Effector memory CD8-positive, alpha-beta T cell (primary cell): Measurements from ENCODE around the gene MBOAT2.
"Not testable (repeated sequence)": the region's sequence is repeated elsewhere in the genome, so short reads cannot be mapped to it uniquely, and the experiment has no call there.

Experiments used
- ATAC-seq: fragments of 150-1000 bp; cut with Tn5 transposase; replicated peaks from 2 replicates; pipeline ENCODE4 v1.10.0; 2021; ENCODE audit warnings: mild to moderate bottlenecking, moderate library complexity
- DNase-seq, 3 experiments: peaks; one replicate each; pipeline ENCODE4 v3.0.0; 2021
- H3K27ac Mint-ChIP-seq, 2 donors: one replicate each; pipeline ENCODE4 v1.8.0; 2022; ENCODE audit warnings: mild to moderate bottlenecking in 2 of 2, mixed read lengths in 2 of 2, moderate library complexity in 2 of 2
- H3K27me3 Mint-ChIP-seq, 2 donors: one replicate each; pipeline ENCODE4 v1.8.0; 2022; ENCODE audit warnings: mixed read lengths in 2 of 2
- H3K36me3 Mint-ChIP-seq: one replicate; pipeline ENCODE4 v1.8.0; 2022; ENCODE audit warnings: mild to moderate bottlenecking, moderate library complexity, mixed read lengths; ENCODE audit not compliant: insufficient read depth
- H3K4me1 Mint-ChIP-seq, 2 donors: one replicate each; pipeline ENCODE4 v1.8.0; 2022; ENCODE audit warnings: low read depth in 2 of 2, mixed read lengths in 2 of 2
- H3K4me3 Mint-ChIP-seq, 2 donors: one replicate each; pipeline ENCODE4 v1.8.0; 2022; ENCODE audit warnings: mild to moderate bottlenecking in 2 of 2, mixed read lengths in 2 of 2, moderate library complexity in 2 of 2
- H3K9me3 Mint-ChIP-seq, 2 donors: one replicate each; pipeline ENCODE4 v1.8.0; 2022; ENCODE audit warnings: mixed read lengths in 2 of 2

Gene MBOAT2

DNA sequence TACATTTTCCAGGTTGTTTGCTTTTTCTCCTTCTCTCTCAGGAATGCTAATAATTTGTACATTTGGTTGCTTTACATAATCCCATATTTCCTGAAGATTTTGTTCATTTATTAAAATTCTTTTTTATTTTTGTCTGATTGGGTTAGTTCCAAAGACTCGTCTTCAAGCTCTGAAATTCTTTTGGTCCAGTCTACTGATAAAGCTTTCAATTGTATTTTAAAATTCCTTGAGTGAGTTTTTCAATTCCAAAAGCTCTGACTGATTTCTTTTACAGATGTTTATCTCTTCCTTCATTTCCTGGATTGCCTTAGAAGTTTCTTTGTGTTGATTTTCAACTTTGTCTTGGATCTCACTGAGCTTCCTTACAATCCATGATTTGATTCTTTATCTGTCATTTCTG, 50.0 kb downstream of the MBOAT2 start:
- peaks cover 46 to 68% of the 10 kb centered on the region in 2 donors for H3K27me3 Mint-ChIP-seq
- no peak overlapping the region for H3K4me3 Mint-ChIP-seq

DNA sequence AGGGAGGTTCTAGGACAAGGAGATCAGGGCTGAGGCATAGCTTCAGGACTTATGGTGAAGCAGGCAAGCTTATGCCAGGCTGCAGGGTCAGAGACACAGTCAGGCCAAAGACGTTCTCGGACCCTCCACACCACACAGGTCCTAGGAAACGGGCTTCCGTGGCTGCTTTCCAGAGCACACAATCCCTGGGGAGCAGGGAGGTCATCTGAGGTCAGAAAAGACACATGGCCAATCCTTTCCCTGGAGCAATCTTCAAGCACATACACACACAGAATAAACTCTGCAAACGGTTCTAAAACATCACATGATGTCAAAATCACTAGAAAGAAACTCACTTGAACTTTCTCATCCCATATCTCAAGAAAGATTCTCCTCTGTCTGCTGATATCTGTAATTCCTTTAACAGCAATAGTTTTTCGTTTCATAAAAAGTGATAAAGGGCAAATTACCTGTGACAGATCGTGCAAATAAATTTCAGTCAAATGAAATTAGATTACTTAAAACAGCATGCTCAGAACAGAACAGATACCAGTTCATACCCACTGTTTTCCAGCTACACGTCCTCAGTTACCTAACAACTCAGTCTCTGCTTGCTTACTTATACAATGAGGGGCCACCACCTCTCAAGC, 63.9 kb downstream of the MBOAT2 start:
- Mint-ChIP-seq H3K27me3 (peaks cover 0 to 14% of the 10 kb centered on the region in 2 donors), H3K36me3 (no peaks in the 10 kb centered on the region), H3K9me3 (no peaks in the 10 kb centered on the region), H3K27ac (no peak overlapping the region), H3K4me3 (no peak overlapping the region), H3K4me1 (no peaks in the 10 kb centered on the region)
- DNase-seq (no peak), ATAC-seq (no peak)

More for the DNA sequence above, 50.0 kb downstream of the MBOAT2 start:
- H3K36me3 Mint-ChIP-seq: no peaks in the 10 kb centered on the region
- peaks cover 9 to 27% of the 10 kb centered on the region in 2 donors for H3K9me3 Mint-ChIP-seq
- no peak for ATAC-seq
- no peak overlapping the region for H3K27ac Mint-ChIP-seq
- no peaks in the 10 kb centered on the region for H3K4me1 Mint-ChIP-seq
- DNase-seq: no peak

DNA sequence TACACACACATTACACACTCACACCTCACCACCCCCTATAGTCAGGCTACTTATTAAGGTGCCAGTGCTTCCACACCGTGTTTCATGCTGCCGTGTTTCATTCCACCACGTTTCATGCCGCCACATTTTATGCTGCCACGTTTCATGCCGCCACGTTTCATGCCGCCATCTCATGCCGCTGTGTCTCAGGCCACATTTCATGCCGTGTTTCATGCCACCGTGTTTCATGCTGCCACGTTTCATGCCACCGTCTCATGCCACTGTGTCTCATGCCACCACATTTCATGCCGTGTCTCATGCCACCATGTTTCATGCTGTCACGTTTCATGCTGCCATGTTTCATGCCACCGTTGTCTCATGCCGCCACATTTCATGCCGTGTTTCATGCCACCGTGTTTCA, 65.1 kb downstream of the MBOAT2 start:
- ATAC-seq (no peak), DNase-seq (no peak)
- no peaks in the 10 kb centered on the region for H3K9me3 Mint-ChIP-seq
- H3K36me3 Mint-ChIP-seq: no peaks in the 10 kb centered on the region
- H3K4me1 Mint-ChIP-seq: no peaks in the 10 kb centered on the region
- no peak overlapping the region for H3K4me3 Mint-ChIP-seq
- peaks cover 0 to 14% of the 10 kb centered on the region in 2 donors for H3K27me3 Mint-ChIP-seq
- no peak overlapping the region for H3K27ac Mint-ChIP-seq

DNA sequence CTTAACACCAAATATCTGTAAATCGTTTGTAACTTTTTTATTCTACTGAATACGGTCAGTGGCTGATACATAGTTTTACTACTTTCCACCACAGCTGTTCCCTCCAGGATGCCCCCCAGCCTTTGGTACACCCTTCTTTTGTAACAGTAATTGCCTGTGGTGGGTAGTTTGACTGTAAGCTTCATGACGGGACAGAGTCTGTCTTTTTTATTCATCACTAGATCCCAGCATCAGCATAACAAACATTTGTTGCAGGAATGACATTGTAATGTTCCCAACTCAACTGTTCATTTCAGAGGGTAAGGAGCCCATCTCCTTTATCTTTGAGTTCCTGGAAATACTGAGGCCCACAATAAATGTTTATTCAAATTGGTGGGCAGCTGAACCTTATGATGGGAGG, 67.5 kb downstream of the MBOAT2 start:
- no peak overlapping the region for H3K27ac Mint-ChIP-seq
- no peaks in the 10 kb centered on the region for H3K4me1 Mint-ChIP-seq
- H3K4me3 Mint-ChIP-seq: no peak overlapping the region
- ATAC-seq (no peak), DNase-seq (no peak)
- peaks cover 10 to 23% of the 10 kb centered on the region in 2 donors for H3K27me3 Mint-ChIP-seq
- H3K36me3 Mint-ChIP-seq: no peaks in the 10 kb centered on the region
- no peaks in the 10 kb centered on the region for H3K9me3 Mint-ChIP-seq

DNA sequence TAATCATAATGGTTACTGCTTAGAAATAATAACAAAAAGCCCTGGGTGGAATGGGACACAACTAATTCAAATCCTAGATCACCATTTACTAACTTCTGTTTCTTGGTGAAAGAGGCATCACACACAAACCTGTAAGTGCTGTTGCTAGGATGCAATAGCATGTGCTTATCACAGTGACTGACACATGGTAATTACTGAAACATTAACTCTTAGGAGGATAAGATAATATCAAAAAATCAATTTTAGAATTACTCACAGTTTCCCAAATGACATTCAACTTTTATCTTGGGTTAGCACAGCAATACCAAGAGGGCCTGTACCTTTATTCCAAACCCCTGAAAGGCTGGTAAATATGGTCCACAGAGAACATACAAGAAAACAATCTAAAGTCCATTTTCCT, 69.1 kb downstream of the MBOAT2 start:
- Mint-ChIP-seq H3K36me3 (no peaks in the 10 kb centered on the region), H3K4me1 (no peaks in the 10 kb centered on the region), H3K27me3 (peaks cover 25 to 32% of the 10 kb centered on the region in 2 donors), H3K9me3 (no peaks in the 10 kb centered on the region), H3K4me3 (no peak overlapping the region), H3K27ac (no peak overlapping the region)
- DNase-seq (no peak), ATAC-seq (no peak)

DNA sequence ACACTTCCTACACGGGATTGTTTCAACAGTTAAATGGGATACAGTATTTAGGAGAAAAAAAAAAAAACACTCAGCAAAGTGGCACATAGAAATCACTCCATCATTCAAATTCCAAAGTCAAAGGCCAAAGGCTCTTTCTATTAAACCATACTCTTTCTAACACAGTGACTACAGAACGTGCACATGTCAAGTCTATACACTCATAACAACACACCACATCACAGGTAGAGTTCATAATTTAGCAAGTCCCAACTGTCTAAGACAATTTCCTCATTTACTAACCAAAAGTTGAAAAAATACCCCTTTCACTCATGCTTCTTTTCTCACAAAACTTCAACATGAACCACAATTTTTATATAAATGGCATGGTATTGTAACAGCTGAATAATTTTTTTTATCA, 70.8 kb downstream of the MBOAT2 start:
- Mint-ChIP-seq H3K4me3 (no peak overlapping the region), H3K4me1 (no peaks in the 10 kb centered on the region), H3K27me3 (peaks cover 32 to 37% of the 10 kb centered on the region in 2 donors), H3K36me3 (no peaks in the 10 kb centered on the region), H3K9me3 (no peaks in the 10 kb centered on the region), H3K27ac (no peak overlapping the region)
- DNase-seq (no peak), ATAC-seq (no peak)

DNA sequence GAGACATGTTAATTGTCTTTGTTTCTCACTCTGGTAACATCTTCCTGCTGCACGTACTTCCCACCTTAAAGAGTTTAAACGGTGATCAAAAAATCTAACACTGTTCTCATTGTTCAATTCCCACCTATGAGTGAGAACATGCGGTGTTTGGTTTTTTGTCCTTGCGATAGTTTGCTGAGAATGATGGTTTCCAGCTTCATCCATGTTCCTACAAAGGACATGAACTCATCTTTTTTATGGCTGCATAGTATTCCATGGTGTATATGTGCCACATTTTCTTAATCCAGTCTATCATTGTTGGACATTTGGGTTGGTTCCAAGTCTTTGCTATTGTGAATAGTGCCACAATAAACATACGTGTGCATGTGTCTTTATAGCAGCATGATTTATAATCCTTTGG, 73.3 kb downstream of the MBOAT2 start:
- DNase-seq, H3K36me3 Mint-ChIP-seq, H3K9me3 Mint-ChIP-seq: not testable (repeated sequence)

DNA sequence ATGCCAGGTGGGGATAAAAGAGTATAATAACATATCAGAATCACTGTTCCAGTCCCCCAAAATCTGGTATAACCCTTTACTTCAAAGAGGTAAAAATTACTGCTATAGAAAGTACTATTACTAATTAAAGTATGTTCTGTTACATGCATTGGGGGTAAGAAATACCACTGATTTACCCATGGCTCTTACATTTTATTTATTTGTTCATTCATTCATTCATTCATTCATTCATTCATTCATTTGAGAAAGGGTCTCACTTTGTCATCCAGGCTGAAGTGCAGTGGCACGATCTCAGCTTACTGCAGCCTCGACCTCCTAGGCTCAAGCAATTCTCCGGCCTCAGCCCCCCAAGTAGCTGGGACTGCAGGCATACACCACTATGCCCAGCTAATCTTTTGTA, 74.4 kb downstream of the MBOAT2 start:
- Mint-ChIP-seq H3K27me3 (peaks cover 48 to 55% of the 10 kb centered on the region in 2 donors), H3K36me3 (no peaks in the 10 kb centered on the region), H3K4me1 (no peaks in the 10 kb centered on the region), H3K27ac (no peak overlapping the region), H3K4me3 (no peak overlapping the region), H3K9me3 (no peaks in the 10 kb centered on the region)
- ATAC-seq (no peak), DNase-seq (no peak)

More for the DNA sequence above, 73.3 kb downstream of the MBOAT2 start:
- not testable (repeated sequence) for H3K4me3 Mint-ChIP-seq, H3K27ac Mint-ChIP-seq, ATAC-seq, H3K4me1 Mint-ChIP-seq
- peaks cover 48 to 55% of the 10 kb centered on the region in 2 donors for H3K27me3 Mint-ChIP-seq

DNA sequence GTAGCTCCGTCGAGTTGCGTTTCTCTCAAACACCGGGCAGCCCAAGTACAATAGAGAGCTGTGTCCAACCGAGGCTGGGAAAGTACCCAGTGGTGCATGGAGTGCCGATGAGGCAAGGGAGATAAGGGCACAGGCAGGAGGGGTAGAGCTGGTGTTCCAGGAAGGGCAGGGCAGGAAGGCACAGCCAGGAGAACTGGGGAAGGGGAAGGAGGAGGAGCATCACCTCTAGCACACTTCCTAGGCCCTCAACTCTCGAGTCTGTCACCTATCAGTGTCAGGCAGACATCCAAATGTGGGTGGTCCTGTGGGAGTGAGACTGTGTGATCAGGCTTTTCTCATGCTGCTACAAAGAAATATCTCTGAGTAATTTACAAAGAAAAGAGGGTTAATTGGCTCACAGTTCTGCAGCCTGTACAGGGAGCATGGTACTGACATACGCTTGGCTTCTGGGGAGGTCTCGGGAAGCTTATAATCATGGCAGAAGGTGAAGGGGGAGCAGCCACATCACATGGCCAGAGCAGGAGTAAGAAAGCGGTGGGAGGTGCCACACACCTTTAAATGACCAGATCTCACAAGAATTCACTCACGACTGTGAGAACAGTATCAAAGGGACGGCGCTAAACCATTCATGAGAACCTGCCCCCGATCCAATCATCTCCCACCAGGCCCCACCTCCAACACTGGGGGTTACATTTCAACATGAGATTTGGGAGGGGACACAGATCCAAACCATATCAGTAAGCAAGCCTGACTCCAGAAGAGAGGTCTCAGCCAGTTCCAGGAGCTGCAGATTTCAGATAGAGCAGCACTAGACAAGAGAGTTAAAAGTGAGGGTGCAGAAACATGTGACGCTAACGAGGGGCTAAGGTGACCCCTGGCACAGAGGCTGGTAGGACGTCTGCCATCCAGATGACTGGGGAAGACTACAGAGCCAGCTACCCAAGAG, 75.7 kb downstream of the MBOAT2 start:
- no peak overlapping the region for H3K4me3 Mint-ChIP-seq
- ATAC-seq: no peak
- peaks cover 49 to 56% of the 10 kb centered on the region in 2 donors for H3K27me3 Mint-ChIP-seq
- DNase-seq: no peak
- no peaks in the 10 kb centered on the region for H3K36me3 Mint-ChIP-seq
- no peaks in the 10 kb centered on the region for H3K9me3 Mint-ChIP-seq
- H3K4me1 Mint-ChIP-seq: no peaks in the 10 kb centered on the region
- no peak overlapping the region for H3K27ac Mint-ChIP-seq

DNA sequence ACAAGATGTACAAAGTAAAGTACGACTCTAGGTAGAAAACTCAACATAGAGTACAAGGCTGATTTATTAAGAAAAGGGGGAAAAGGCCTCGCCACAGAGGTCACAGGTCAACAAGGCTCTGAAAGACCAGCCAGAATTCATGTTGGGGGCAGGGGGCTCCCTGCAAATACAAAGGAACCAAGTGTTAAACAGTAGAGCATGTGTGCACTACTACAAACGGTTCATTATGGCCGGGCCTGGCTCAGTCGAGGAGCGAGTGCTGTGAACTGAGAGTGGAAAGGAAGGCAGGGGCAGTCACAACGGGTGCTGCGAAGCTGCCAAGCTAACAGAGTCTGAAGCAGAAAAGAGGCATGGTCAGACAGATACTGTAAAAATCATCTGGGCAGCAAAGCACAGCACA, 77.1 kb downstream of the MBOAT2 start:
- Mint-ChIP-seq H3K4me1 (no peaks in the 10 kb centered on the region), H3K27me3 (peaks cover 50 to 57% of the 10 kb centered on the region in 2 donors), H3K27ac (no peak overlapping the region), H3K9me3 (no peaks in the 10 kb centered on the region), H3K36me3 (no peaks in the 10 kb centered on the region), H3K4me3 (no peak overlapping the region)
- no peak for DNase-seq
- no peak for ATAC-seq

DNA sequence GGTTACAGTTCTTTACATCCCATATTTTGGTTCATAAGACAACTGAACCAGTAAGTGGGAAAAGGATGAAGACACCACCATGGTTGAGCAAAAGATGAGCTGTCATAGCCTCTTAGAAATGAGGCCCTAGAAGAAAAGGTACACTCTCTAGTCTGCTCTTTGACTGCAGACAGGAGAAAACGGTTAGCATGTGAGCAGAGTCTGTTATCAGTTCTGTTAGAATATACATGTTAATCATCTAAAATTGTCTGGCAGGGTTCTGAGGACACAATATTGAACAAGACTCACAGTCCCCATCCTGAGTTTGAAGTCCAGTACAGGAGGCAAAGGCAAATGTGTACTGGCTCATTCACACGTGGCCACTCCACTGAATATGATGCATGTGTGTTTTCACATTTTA, 78.1 kb downstream of the MBOAT2 start:
- Mint-ChIP-seq H3K4me1 (no peaks in the 10 kb centered on the region), H3K36me3 (no peaks in the 10 kb centered on the region), H3K9me3 (no peaks in the 10 kb centered on the region), H3K27ac (no peak overlapping the region), H3K27me3 (peaks cover 42 to 49% of the 10 kb centered on the region in 2 donors), H3K4me3 (no peak overlapping the region)
- ATAC-seq: no peak
- no peak for DNase-seq

DNA sequence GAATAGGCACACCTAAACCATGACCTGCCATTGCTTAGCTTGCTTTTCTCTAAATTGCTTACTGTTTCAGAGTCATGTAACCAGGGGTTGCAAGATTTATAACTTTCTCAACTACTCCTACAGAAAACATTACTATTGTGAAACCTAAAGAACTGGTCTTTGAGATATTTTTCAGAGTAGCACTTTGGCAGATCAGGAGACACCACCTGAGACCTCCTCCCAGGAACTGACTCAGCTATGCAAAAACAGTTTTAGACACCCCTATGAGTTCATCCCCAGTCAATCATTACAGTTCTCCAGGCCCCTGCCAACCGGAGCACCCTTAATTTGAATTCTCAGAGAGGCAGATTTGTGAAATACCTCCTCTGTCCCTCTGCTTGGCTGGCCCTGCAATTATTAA, 80.3 kb downstream of the MBOAT2 start:
- H3K27me3 Mint-ChIP-seq: peaks cover 30% of the 10 kb centered on the region in 2 donors
- no peaks in the 10 kb centered on the region for H3K9me3 Mint-ChIP-seq
- no peaks in the 10 kb centered on the region for H3K4me1 Mint-ChIP-seq
- H3K27ac Mint-ChIP-seq: no peak overlapping the region
- ATAC-seq (no peak), DNase-seq (no peak)
- no peaks in the 10 kb centered on the region for H3K36me3 Mint-ChIP-seq
- H3K4me3 Mint-ChIP-seq: no peak overlapping the region

DNA sequence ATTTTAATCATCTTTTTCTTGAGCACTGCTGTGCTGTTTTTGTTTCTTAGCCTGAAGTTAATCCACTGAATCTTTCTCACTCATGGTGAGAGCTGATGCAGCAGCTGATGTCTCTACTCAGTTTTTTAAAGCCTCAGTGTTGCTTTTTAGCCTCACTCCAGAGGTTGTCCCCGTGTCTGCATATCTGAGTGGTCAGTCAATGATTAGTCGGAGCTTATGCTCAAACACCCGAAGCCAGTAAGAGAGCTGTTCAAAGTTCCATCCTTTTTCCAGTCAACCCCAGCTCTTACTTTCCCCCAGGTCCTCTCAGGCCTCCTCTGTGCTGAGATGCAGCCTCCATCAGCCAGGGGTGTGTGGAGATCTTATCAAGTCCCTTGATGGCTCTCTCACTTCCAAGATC, 81.1 kb downstream of the MBOAT2 start:
- Mint-ChIP-seq H3K27ac (no peak overlapping the region), H3K4me1 (no peaks in the 10 kb centered on the region), H3K36me3 (no peaks in the 10 kb centered on the region), H3K9me3 (no peaks in the 10 kb centered on the region), H3K4me3 (no peak overlapping the region), H3K27me3 (peaks cover 22% of the 10 kb centered on the region in 2 donors)
- no peak for DNase-seq
- no peak for ATAC-seq

DNA sequence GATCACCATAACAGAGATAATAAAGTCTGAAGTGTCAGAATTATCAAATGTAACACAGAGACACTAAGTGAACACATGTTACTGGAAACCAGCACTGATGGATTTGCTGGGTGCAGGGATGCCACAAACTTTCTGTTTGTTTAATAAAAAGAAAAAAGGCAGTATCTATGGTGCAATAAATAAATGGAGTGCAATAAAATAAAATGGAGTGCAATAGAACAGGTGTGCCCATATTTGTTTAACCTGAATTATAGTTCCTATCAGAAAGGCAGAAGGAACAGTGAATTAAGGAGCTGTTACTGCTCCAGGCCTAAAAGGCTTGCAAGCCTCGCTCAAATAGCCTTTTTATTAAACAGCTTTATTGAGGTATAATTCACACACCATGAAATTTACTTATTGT, 85.1 kb downstream of the MBOAT2 start:
- Mint-ChIP-seq H3K4me1 (no peaks in the 10 kb centered on the region), H3K27ac (no peak overlapping the region), H3K36me3 (no peaks in the 10 kb centered on the region), H3K9me3 (no peaks in the 10 kb centered on the region), H3K27me3 (peaks cover 9 to 15% of the 10 kb centered on the region in 2 donors), H3K4me3 (no peak overlapping the region)
- ATAC-seq: no peak
- no peak for DNase-seq
